22Rv1 (cell line): ENCODE results near the gene NLN.

Source experiments
- ZFX ChIP-seq: fragments of 450-650 bp; IDR thresholded peaks from 2 replicates; pipeline ENCODE4 v1.6.1; 2017; ENCODE audit warnings: antibody characterized with exemption, borderline replicate concordance
- TF ChIP-seq, protein P1 (sequence below): fragments of 450-650 bp; IDR thresholded peaks from 2 replicates; pipeline ENCODE4 v1.5.1; 2017; ENCODE audit warnings: mild to moderate bottlenecking

GRCh38 chr5:65828022-65828896, 106.3 kb downstream of the NLN start:
- TF ChIP-seq, protein P1, sequence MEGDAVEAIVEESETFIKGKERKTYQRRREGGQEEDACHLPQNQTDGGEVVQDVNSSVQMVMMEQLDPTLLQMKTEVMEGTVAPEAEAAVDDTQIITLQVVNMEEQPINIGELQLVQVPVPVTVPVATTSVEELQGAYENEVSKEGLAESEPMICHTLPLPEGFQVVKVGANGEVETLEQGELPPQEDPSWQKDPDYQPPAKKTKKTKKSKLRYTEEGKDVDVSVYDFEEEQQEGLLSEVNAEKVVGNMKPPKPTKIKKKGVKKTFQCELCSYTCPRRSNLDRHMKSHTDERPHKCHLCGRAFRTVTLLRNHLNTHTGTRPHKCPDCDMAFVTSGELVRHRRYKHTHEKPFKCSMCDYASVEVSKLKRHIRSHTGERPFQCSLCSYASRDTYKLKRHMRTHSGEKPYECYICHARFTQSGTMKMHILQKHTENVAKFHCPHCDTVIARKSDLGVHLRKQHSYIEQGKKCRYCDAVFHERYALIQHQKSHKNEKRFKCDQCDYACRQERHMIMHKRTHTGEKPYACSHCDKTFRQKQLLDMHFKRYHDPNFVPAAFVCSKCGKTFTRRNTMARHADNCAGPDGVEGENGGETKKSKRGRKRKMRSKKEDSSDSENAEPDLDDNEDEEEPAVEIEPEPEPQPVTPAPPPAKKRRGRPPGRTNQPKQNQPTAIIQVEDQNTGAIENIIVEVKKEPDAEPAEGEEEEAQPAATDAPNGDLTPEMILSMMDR, result no peak
- no peak for TF ChIP-seq ZFX
